ENCODE results near the gene C1QTNF1. TPM values are rescaled to one million over a fixed set of nuclear protein-coding genes. Genes with fewer than 3 reads are reported as not detected.
"Not testable (repeated sequence)": the region's sequence is repeated elsewhere in the genome, so short reads cannot be mapped to it uniquely, and the experiment has no call there.

C1QTNF1 gene
- total RNA-seq, 4 donors from 2014 or later: 15.7 to 38.1 (median 23.5) TPM

GRCh38 chr17:79019632-79020584 is 4.1 kb upstream of the C1QTNF1 start:
- Histone ChIP-seq H3K4me1 (peaks cover 57% of the 10 kb centered on the region), H3K9me3 (no peaks in the 10 kb centered on the region), H3K27me3 (peaks cover 13% of the 10 kb centered on the region), H3K36me3 (no peaks in the 10 kb centered on the region), H3K27ac (peak overlapping the region; percentile 81), H3K4me3 (peak overlapping the region; percentile 7)
- peak; percentile 86 for DNase-seq (ENCODE audit: low spot score in 2 of 2)
- TF ChIP-seq EP300 (IDR thresholded peaks at IDR 0.05): no peak
- peak; percentile 59 to 75 for TF ChIP-seq CTCF (IDR thresholded peaks at IDR 0.05)
- TF ChIP-seq POLR2A (IDR thresholded peaks at IDR 0.05): no peak
- TF ChIP-seq POLR2AphosphoS5 (IDR thresholded peaks at IDR 0.05): peak in 1 of 3 donors; percentile 18
- WGBS: 16% methylated on average over 19 of the region's 19 CpGs

GRCh38 chr17:79020631-79021301 is 3.2 kb upstream of the C1QTNF1 start:
- H3K4me1 ChIP-seq: peaks cover 66% of the 10 kb centered on the region
- H3K27me3 ChIP-seq: peaks cover 18% of the 10 kb centered on the region
- TF ChIP-seq POLR2A (IDR thresholded peaks at IDR 0.05): no peak
- no peaks in the 10 kb centered on the region for H3K9me3 ChIP-seq
- 24% methylated on average over 2 of the region's 2 CpGs for WGBS
- DNase-seq (ENCODE audit: low spot score in 2 of 2): peak; percentile 51 to 59
- H3K27ac ChIP-seq: peak overlapping the region; percentile 81
- no peaks in the 10 kb centered on the region for H3K36me3 ChIP-seq
- no peak overlapping the region for H3K4me3 ChIP-seq

- H3K4me1 ChIP-seq: peaks cover 77% of the 10 kb centered on the region
- WGBS: 94% methylated on average over 2 of the region's 2 CpGs
- peak in 1 of 2 donors; percentile 22 for DNase-seq (ENCODE audit: low spot score in 2 of 2)
- peak overlapping the region; percentile 81 for H3K27ac ChIP-seq
- H3K27me3 ChIP-seq: peaks cover 23% of the 10 kb centered on the region
- not testable (repeated sequence) for H3K9me3 ChIP-seq, H3K36me3 ChIP-seq, H3K4me3 ChIP-seq
Measured at GRCh38 chr17:79021929-79022328, 2.0 kb upstream of the C1QTNF1 start.

- H3K27me3 ChIP-seq: peaks cover 23% of the 10 kb centered on the region
- peak overlapping the region; percentile 84 for H3K27ac ChIP-seq
- TF ChIP-seq EP300 (IDR thresholded peaks at IDR 0.05) (no peak), CTCF (IDR thresholded peaks at IDR 0.05) (no peak), POLR2A (IDR thresholded peaks at IDR 0.05) (no peak), POLR2AphosphoS5 (IDR thresholded peaks at IDR 0.05) (no peak)
- H3K36me3 ChIP-seq: no peaks in the 10 kb centered on the region
- H3K9me3 ChIP-seq: no peaks in the 10 kb centered on the region
- 89% methylated on average over 9 of the region's 9 CpGs for WGBS
- no peak overlapping the region for H3K4me3 ChIP-seq
- peaks cover 84% of the 10 kb centered on the region for H3K4me1 ChIP-seq
- DNase-seq (ENCODE audit: low spot score in 2 of 2): peak; percentile 64 to 80
Measured at GRCh38 chr17:79022507-79022991, 1.4 kb upstream of the C1QTNF1 start.

GRCh38 chr17:79023180-79023705 is 726 bp upstream of the C1QTNF1 start:
- Histone ChIP-seq H3K4me1 (peaks cover 91% of the 10 kb centered on the region), H3K9me3 (no peaks in the 10 kb centered on the region), H3K4me3 (peak overlapping the region; percentile 78), H3K27me3 (peaks cover 23% of the 10 kb centered on the region), H3K36me3 (no peaks in the 10 kb centered on the region), H3K27ac (peak overlapping the region; percentile 84)
- peak; percentile 54 to 65 for DNase-seq (ENCODE audit: low spot score in 2 of 2)
- WGBS: 75% methylated on average over 12 of the region's 12 CpGs
- TF ChIP-seq EP300 (IDR thresholded peaks at IDR 0.05): no peak

GRCh38 chr17:79024901-79025737 is 1.1 kb downstream of the C1QTNF1 start:
- TF ChIP-seq POLR2AphosphoS5 (IDR thresholded peaks at IDR 0.05) (peak in 1 of 3 donors; percentile 26), EP300 (IDR thresholded peaks at IDR 0.05) (no peak), CTCF (IDR thresholded peaks at IDR 0.05) (no peak), POLR2A (IDR thresholded peaks at IDR 0.05) (no peak)
- Histone ChIP-seq H3K4me3 (peak overlapping the region; percentile 78), H3K27me3 (peaks cover 23% of the 10 kb centered on the region), H3K27ac (peak overlapping the region; percentile 84), H3K9me3 (no peaks in the 10 kb centered on the region), H3K36me3 (no peaks in the 10 kb centered on the region), H3K4me1 (peaks cover 95% of the 10 kb centered on the region)
- 45% methylated on average over 7 of the region's 31 CpGs for WGBS
- peak; percentile 71 to 80 for DNase-seq (ENCODE audit: low spot score in 2 of 2)

Data from suprapubic skin (tissue), 4 donors.